Measurements from ENCODE around the gene UAP1L1. TPM values are rescaled to one million over a fixed set of nuclear protein-coding genes. Genes with fewer than 3 reads are reported as not detected.

UAP1L1 gene
- total and polyA plus RNA-seq, 9 of the 15 experiments (the other 6 are each of a cell fraction or from before 2014, with no cell fraction given), result 0.20 to 8.6 (median 3.7) TPM

GRCh38 chr9:137046088-137046787 lies 31.1 kb upstream of the UAP1L1 start, which contains the start of gene NPDC1 (continued):
- TF ChIP-seq ZNF140 (CRISPR knock-in tag; IDR thresholded peaks at IDR 0.05), result no peak
- 0 out of 2 replicates have a peak, but pooled peaks have one; percentile 22 for TF ChIP-seq ZNF766 (CRISPR knock-in tag; conservative IDR thresholded peaks at IDR 0.05)
- no peak for TF ChIP-seq MITF (IDR thresholded peaks at IDR 0.05)
- TF ChIP-seq HDGF (IDR thresholded peaks at IDR 0.05), result no peak
- no peak for TF ChIP-seq ZNF644 (tag; IDR thresholded peaks at IDR 0.05; ENCODE audit: low read depth)
- no peak for TF ChIP-seq CCNT2 (IDR thresholded peaks at IDR 0.05; ENCODE audit: borderline replicate concordance, extremely low read depth, insufficient read length, low read depth, low read length)
- no peak for TF ChIP-seq KDM2B (CRISPR knock-in tag; IDR thresholded peaks at IDR 0.05)
- no peak for TF ChIP-seq ZNF778 (CRISPR knock-in tag; IDR thresholded peaks at IDR 0.05)
- TF ChIP-seq ZNF175 (CRISPR knock-in tag; IDR thresholded peaks at IDR 0.05; ENCODE audit: low read depth), result no peak
- TF ChIP-seq IFI16 (CRISPR knock-in tag; IDR thresholded peaks at IDR 0.05), result no peak
- TF ChIP-seq ZNF212 (CRISPR knock-in tag; IDR thresholded peaks at IDR 0.05), result no peak
- TF ChIP-seq SMARCA5 (IDR thresholded peaks at IDR 0.05), result no peak
- no peak for TF ChIP-seq PPARD (CRISPR knock-in tag; IDR thresholded peaks at IDR 0.05)
- no peak for TF ChIP-seq ZNF655 (CRISPR knock-in tag; IDR thresholded peaks at IDR 0.05)
- TF ChIP-seq ZKSCAN1 (IDR thresholded peaks at IDR 0.05; ENCODE audit: low read depth, low read length), result 0 out of 2 replicates have a peak, but pooled peaks have one; percentile 37
- TF ChIP-seq ZNF395 (CRISPR knock-in tag; IDR thresholded peaks at IDR 0.05), result no peak
- no peak for TF ChIP-seq ADNP (tag; IDR thresholded peaks at IDR 0.05)
- TF ChIP-seq ZSCAN29 (IDR thresholded peaks at IDR 0.05), result no peak
- no peak for TF ChIP-seq ZNF324 (CRISPR knock-in tag; IDR thresholded peaks at IDR 0.05)
- TF ChIP-seq AFF1 (IDR thresholded peaks at IDR 0.05; ENCODE audit: low read depth in 1 of 2, partially characterized antibody in 2 of 2), result peak in 1 of 2 experiments; percentile 95

Measured in K562 (cell line).